Smooth muscle cell (in vitro differentiated cells): ENCODE data around the gene NEMP2. TPM values are rescaled to one million over a fixed set of nuclear protein-coding genes. Genes with fewer than 3 reads are reported as not detected.

Experiments used
- DNase-seq: peaks from one replicate; lab custom pipeline; 2025; ENCODE audit not compliant: unreplicated experiment; lab: John Stamatoyannopoulos, UW
- H2AFZ ChIP-seq: fragments of 200-600 bp; sonication (generic); 2 replicates; pipeline ENCODE4 v1.6.0; 2016; ENCODE audit warnings: antibody characterized with exemption, low read depth, mild to moderate bottlenecking
- H3F3A ChIP-seq: fragments of 200-600 bp; sonication (generic); 2 replicates; pipeline ENCODE4 v1.6.0; 2017; ENCODE audit warnings: antibody characterized with exemption, low read depth
- H3K27ac ChIP-seq: fragments of 200-600 bp; sonication (generic); 2 replicates; pipeline ENCODE4 v1.5.1; 2016; ENCODE audit warnings: low read depth, mild to moderate bottlenecking
- H3K27me3 ChIP-seq: fragments of 200-600 bp; sonication (generic); 2 replicates; pipeline ENCODE4 v1.6.1; 2016; ENCODE audit warnings: low read depth, mild to moderate bottlenecking
- H3K36me3 ChIP-seq: fragments of 200-600 bp; sonication (generic); 2 replicates; pipeline ENCODE4 v1.5.1; 2016; ENCODE audit warnings: low read depth
- H3K4me1 ChIP-seq: fragments of 200-600 bp; sonication (generic); 2 replicates; pipeline ENCODE4 v1.5.1; 2016; ENCODE audit warnings: low read depth
- H3K4me2 ChIP-seq: fragments of 200-600 bp; sonication (generic); 2 replicates; pipeline ENCODE4 v1.6.0; 2016; ENCODE audit warnings: mild to moderate bottlenecking
- H3K4me3 ChIP-seq: fragments of 200-600 bp; sonication (generic); 2 replicates; pipeline ENCODE4 v1.5.1; 2016; ENCODE audit warnings: mild to moderate bottlenecking
- H3K79me2 ChIP-seq: fragments of 200-600 bp; sonication (generic); 2 replicates; pipeline ENCODE4 v1.6.0; 2016; ENCODE audit warnings: low read depth, mild to moderate bottlenecking
- H3K9ac ChIP-seq: fragments of 200-600 bp; sonication (generic); 2 replicates; pipeline ENCODE4 v1.6.0; 2016; ENCODE audit warnings: low read depth
- H3K9me3 ChIP-seq: fragments of 200-600 bp; sonication (generic); replicated peaks from 2 replicates; pipeline ENCODE4 v1.5.1; 2016; ENCODE audit warnings: low read depth
- H4K20me1 ChIP-seq: fragments of 200-600 bp; sonication (generic); 2 replicates; pipeline ENCODE4 v1.6.0; 2016; ENCODE audit warnings: low read depth
- WGBS: methylation state at CpG from one replicate; pipeline ENCODE4 v1.1.7; 2016; ENCODE audit warnings: low lambda C conversion rate; 5-methylcytosine and 5-hydroxymethylcytosine counted together
- polyA plus RNA-seq: library from polyadenylated mRNA; unstranded; fragments of >200 nt; fragmentation: Nextera tagmentation; extraction: Ambion mirVana; gene quantifications from 2 replicates; pipeline ENCODE4 v1.2.1, GENCODE V29; 2016
- total RNA-seq: library from RNA; depleted of rRNA; stranded (reverse); fragments of >200 nt; gene quantifications from 2 replicates; pipeline ENCODE4 v1.2.3, GENCODE V29; 2014
- TF ChIP-seq, protein P1 (sequence below): fragments of 200-600 bp; sonication (generic); IDR thresholded peaks from 2 replicates; pipeline ENCODE4 v1.5.1; 2017; ENCODE audit warnings: borderline replicate concordance, mild to moderate bottlenecking, antibody characterized with exemption; ENCODE audit not compliant: insufficient read depth, poor library complexity, severe bottlenecking

NEMP2 gene
- total and polyA plus RNA-seq, 2 experiments from 2014 or later = 1.4 to 5.0 TPM

DNA sequence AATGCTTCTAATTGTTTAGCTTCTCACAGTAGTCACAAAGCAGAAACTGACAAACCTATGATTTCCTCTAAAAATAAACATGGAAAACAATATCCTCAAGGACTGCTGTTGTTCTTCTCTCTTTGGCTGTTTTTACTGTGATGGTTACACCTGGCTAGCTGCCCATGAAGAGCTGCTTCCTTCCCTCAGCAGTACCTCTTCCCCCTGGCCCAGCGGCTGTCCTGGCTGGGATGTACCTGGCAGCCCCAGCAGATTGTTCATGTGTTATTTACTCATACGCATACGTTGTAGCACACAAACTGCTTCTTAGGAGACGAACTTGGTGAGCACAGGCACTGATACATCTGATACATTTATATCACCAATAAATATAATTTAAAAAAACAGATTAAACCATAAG lies 27.4 kb downstream of the NEMP2 start:
- H3K79me2 ChIP-seq = no peaks in the 10 kb centered on the region
- H3K27me3 ChIP-seq = no peaks in the 10 kb centered on the region
- no peaks in the 10 kb centered on the region for H4K20me1 ChIP-seq
- TF ChIP-seq, protein P1, sequence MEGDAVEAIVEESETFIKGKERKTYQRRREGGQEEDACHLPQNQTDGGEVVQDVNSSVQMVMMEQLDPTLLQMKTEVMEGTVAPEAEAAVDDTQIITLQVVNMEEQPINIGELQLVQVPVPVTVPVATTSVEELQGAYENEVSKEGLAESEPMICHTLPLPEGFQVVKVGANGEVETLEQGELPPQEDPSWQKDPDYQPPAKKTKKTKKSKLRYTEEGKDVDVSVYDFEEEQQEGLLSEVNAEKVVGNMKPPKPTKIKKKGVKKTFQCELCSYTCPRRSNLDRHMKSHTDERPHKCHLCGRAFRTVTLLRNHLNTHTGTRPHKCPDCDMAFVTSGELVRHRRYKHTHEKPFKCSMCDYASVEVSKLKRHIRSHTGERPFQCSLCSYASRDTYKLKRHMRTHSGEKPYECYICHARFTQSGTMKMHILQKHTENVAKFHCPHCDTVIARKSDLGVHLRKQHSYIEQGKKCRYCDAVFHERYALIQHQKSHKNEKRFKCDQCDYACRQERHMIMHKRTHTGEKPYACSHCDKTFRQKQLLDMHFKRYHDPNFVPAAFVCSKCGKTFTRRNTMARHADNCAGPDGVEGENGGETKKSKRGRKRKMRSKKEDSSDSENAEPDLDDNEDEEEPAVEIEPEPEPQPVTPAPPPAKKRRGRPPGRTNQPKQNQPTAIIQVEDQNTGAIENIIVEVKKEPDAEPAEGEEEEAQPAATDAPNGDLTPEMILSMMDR = no peak
- no peaks in the 10 kb centered on the region for H3K9me3 ChIP-seq
- no peaks in the 10 kb centered on the region for H3K4me1 ChIP-seq
- WGBS = 99% methylated on average over 4 of the region's 4 CpGs
- no peak for DNase-seq
- no peak overlapping the region for H3K4me2 ChIP-seq
- no peak overlapping the region for H2AFZ ChIP-seq
- H3K36me3 ChIP-seq = no peaks in the 10 kb centered on the region
- H3K4me3 ChIP-seq = no peak overlapping the region
- H3F3A ChIP-seq = no peaks in the 10 kb centered on the region
- H3K9ac ChIP-seq = no peak overlapping the region
- no peak overlapping the region for H3K27ac ChIP-seq

DNA sequence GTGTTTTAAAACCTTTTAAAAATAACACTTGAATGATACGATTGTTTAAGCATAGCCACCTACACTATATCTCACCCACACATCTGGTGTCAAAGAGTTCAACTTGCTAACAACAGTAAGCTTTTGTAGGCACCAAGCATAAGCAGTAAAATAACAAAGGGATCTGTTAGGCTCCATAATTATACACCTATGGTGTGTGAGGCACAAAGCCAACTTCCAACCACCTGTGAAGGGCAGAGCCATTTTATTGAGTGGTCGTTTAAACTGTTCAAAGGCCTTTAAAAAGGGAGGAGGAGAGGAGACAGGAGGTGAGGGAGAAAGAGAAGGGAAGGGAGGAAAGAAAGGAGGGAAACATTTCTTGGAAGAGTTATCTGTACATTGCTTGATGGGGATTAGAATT lies 27.9 kb downstream of the NEMP2 start:
- Histone ChIP-seq H3K9ac (no peak overlapping the region), H3K9me3 (no peaks in the 10 kb centered on the region), H3K27me3 (no peaks in the 10 kb centered on the region), H3K27ac (no peak overlapping the region), H3F3A (no peaks in the 10 kb centered on the region), H3K4me2 (no peak overlapping the region), H3K4me3 (no peak overlapping the region), H3K79me2 (no peaks in the 10 kb centered on the region), H4K20me1 (no peaks in the 10 kb centered on the region), H3K4me1 (no peaks in the 10 kb centered on the region), H3K36me3 (no peaks in the 10 kb centered on the region), H2AFZ (no peak overlapping the region)
- TF ChIP-seq, protein P1 = no peak
- WGBS = 75% methylated on average over 2 of the region's 2 CpGs
- no peak for DNase-seq

DNA sequence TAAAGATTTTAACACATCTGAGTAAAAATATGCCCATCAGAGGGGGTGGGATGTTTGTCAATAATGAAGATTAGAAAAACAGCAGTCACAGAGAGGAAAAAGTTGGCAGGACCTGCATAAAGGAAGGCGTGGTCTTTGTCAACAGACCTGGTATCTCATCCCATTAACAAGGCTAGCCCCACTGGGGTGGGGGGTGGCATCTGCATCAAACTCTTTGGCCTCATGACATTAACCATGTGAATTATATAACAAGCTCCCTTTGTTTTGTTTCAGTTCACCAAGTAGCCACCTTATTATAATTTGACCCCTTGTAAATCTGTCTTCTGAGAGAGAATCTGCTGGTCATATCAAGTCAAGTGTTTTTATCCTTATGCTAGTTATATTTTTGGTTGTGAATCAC lies 28.8 kb downstream of the NEMP2 start:
- DNase-seq = no peak
- H3K27me3 ChIP-seq = no peaks in the 10 kb centered on the region
- WGBS = 92% methylated on average over 1 of the region's 1 CpG
- H3K79me2 ChIP-seq = no peaks in the 10 kb centered on the region
- TF ChIP-seq, protein P1 = no peak
- no peak overlapping the region for H2AFZ ChIP-seq
- H3F3A ChIP-seq = no peaks in the 10 kb centered on the region
- H3K4me3 ChIP-seq = no peak overlapping the region
- H3K9me3 ChIP-seq = no peaks in the 10 kb centered on the region
- no peak overlapping the region for H3K4me2 ChIP-seq
- no peaks in the 10 kb centered on the region for H3K4me1 ChIP-seq
- H3K9ac ChIP-seq = no peak overlapping the region
- no peak overlapping the region for H3K27ac ChIP-seq
- H3K36me3 ChIP-seq = no peaks in the 10 kb centered on the region
- no peaks in the 10 kb centered on the region for H4K20me1 ChIP-seq

DNA sequence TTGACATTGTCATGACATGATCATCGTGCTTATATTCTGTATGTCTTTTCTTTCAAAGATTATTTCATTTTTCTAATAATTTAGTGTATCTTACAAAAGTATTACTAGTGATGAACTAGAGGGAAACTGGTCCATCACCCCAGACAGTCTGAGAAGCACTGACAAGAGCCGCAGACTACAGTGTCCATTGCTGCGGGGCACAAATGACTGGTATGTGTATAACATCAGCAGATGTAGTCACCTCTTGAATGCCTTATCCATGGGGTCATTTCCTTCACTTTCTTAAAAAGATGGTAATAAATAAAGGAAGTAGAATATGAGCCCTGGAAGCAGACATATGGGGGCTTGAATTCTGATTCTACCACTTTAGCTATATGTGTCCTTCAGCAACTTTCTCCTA lies 29.6 kb downstream of the NEMP2 start:
- H3K4me3 ChIP-seq = no peak overlapping the region
- H3K79me2 ChIP-seq = no peaks in the 10 kb centered on the region
- no peaks in the 10 kb centered on the region for H4K20me1 ChIP-seq
- H2AFZ ChIP-seq = no peak overlapping the region
- TF ChIP-seq, protein P1 = no peak
- H3K4me1 ChIP-seq = no peaks in the 10 kb centered on the region
- no peak overlapping the region for H3K9ac ChIP-seq
- no peak overlapping the region for H3K4me2 ChIP-seq
- H3F3A ChIP-seq = no peaks in the 10 kb centered on the region
- H3K27ac ChIP-seq = no peak overlapping the region
- 83% methylated on average over 3 of the region's 3 CpGs for WGBS
- no peaks in the 10 kb centered on the region for H3K27me3 ChIP-seq
- DNase-seq = no peak
- no peaks in the 10 kb centered on the region for H3K9me3 ChIP-seq
- H3K36me3 ChIP-seq = no peaks in the 10 kb centered on the region
